HCT116 (cell line): ENCODE measurements around the gene FSIP1. TPM values are rescaled to one million over a fixed set of nuclear protein-coding genes. Genes with fewer than 3 reads are reported as not detected.

Experiments
- ATAC-seq: fragments of 200-7000 bp; cut with Tn5 transposase; 2 replicates; pipeline ENCODE4 v1.9.1; 2020; ENCODE audit warnings: mild to moderate bottlenecking, moderate library complexity
- BruUV-seq: library from RNA; stranded (reverse); fragments of 400-500 nt; replicated peaks from 2 replicates; lab custom pipeline; 2021; lab: Mats Ljungman, UMichigan
- CTCF ChIA-PET: fragments of 300-600 bp; sonication (Branson Sonifier 250); formaldehyde crosslinking; loops from one replicate; lab custom pipeline; 2021; ENCODE audit warnings: antibody characterized with exemption; lab: Charles Lee
- POLR2A ChIA-PET: fragments of 300-600, 350-600 bp; sonication (Branson Sonifier 250); formaldehyde crosslinking; loops from one replicate; lab custom pipeline; 2021; ENCODE audit warnings: antibody characterized with exemption; lab: Charles Lee
- RAD21 ChIA-PET, 2 experiments: fragments of 300-600 bp; sonication (Branson Sonifier 250); formaldehyde crosslinking; loops; one replicate each; lab custom pipeline; 2023; ENCODE audit warnings: low total read pairs in 2 of 2; ENCODE audit not compliant: uncharacterized antibody in 2 of 2, unreplicated experiment in 2 of 2, low non-redundant PET in 1 of 2; lab: Charles Lee
- DNase-seq: peaks from one replicate; pipeline ENCODE4 v3.0.0-alpha.2; 2010; ENCODE audit warnings: low read depth, low spot score
- H2AFZ ChIP-seq: fragments of 200-600 bp; shearing (Covaris generic), sonication (generic); 2 replicates; pipeline ENCODE4 v1.6.1; 2017; ENCODE audit warnings: low read depth, mixed run types, mixed read lengths, antibody characterized with exemption, low read length; ENCODE audit not compliant: poor library complexity, severe bottlenecking
- H3K27ac ChIP-seq: 2 replicates; pipeline ENCODE4 v1.5.1; 2012; ENCODE audit warnings: low read depth, low read length
- H3K27me3 ChIP-seq: fragments of 200-600 bp; sonication (generic); 2 replicates; pipeline ENCODE4 v1.6.1; 2016; ENCODE audit warnings: mixed run types, low read length, mixed read lengths; ENCODE audit not compliant: insufficient read depth
- H3K36me3 ChIP-seq, 2 experiments: fragments of 200-500 bp in 1 of 2; fragments of 200-600 bp in 1 of 2; sonication (Bioruptor generic) in 1 of 2; sonication (generic) in 1 of 2; 2 replicates each; pipeline versions ENCODE4 v1.5.1 to v1.6.1; 2014 to 2016; ENCODE audit warnings: low read length in 2 of 2, inconsistent platforms in 1 of 2, mixed read lengths in 1 of 2, mixed run types in 1 of 2; ENCODE audit not compliant: insufficient read depth in 2 of 2, control insufficient read depth in 1 of 2
- H3K4me1 ChIP-seq, 2 experiments: fragments of 200-600 bp in 1 of 2; sonication (generic) in 1 of 2; 2 replicates each; pipeline versions ENCODE4 v1.5.1 to v1.6.1; 2012 to 2017; ENCODE audit warnings: low read length in 2 of 2, inconsistent platforms in 1 of 2, mild to moderate bottlenecking in 1 of 2, mixed read lengths in 1 of 2, mixed run types in 1 of 2, moderate library complexity in 1 of 2; ENCODE audit not compliant: insufficient read depth in 2 of 2, control insufficient read depth in 1 of 2
- H3K4me2 ChIP-seq: fragments of 200-600 bp; sonication (generic); 2 replicates; pipeline ENCODE4 v1.6.1; 2017; ENCODE audit warnings: mixed run types, low read length, mixed read lengths
- H3K4me3 ChIP-seq, 2 experiments: fragments of 200-600 bp in 1 of 2; sonication (generic) in 1 of 2; replicated peaks in 1 of 2; 2 replicates each; pipeline ENCODE4 v1.5.1; 2011 to 2016; ENCODE audit warnings: low read length in 2 of 2, control low read depth in 1 of 2, low read depth in 1 of 2, mild to moderate bottlenecking in 1 of 2, mixed read lengths in 1 of 2, mixed run types in 1 of 2
- H3K79me2 ChIP-seq: fragments of 200-600 bp; sonication (generic); 2 replicates; pipeline ENCODE4 v1.6.1; 2017; ENCODE audit warnings: mild to moderate bottlenecking, mixed run types, low read length, moderate library complexity, mixed read lengths; ENCODE audit not compliant: insufficient read depth
- H3K9ac ChIP-seq: fragments of 200-600 bp; sonication (generic); 2 replicates; pipeline ENCODE4 v1.6.1; 2016; ENCODE audit warnings: low read length, mixed read lengths
- H3K9me2 ChIP-seq: fragments of 200-600 bp; sonication (generic), shearing (Covaris generic); 2 replicates; pipeline ENCODE4 v1.6.1; 2017; ENCODE audit warnings: mixed run types, mild to moderate bottlenecking, moderate library complexity; ENCODE audit not compliant: insufficient read depth
- H3K9me3 ChIP-seq, 2 experiments: fragments of 200-500 bp in 1 of 2; fragments of 200-600 bp in 1 of 2; sonication (Bioruptor generic) in 1 of 2; sonication (generic) in 1 of 2; 2 replicates each; pipeline ENCODE4 v1.6.1; 2014 to 2017; ENCODE audit warnings: low read length in 2 of 2, mixed read lengths in 2 of 2, inconsistent platforms in 1 of 2, low read depth in 1 of 2, mild to moderate bottlenecking in 1 of 2, mixed run types in 1 of 2, moderate library complexity in 1 of 2; ENCODE audit not compliant: control insufficient read depth in 1 of 2, insufficient read depth in 1 of 2
- H4K20me1 ChIP-seq: fragments of 200-600 bp; sonication (generic), shearing (Covaris generic); 2 replicates; pipeline ENCODE4 v1.6.1; 2017; ENCODE audit warnings: mixed run types, mild to moderate bottlenecking, moderate library complexity; ENCODE audit not compliant: insufficient read depth
- CBX3 ChIP-seq: IDR thresholded peaks from 2 replicates; pipeline ENCODE4 v1.6.1; 2012; ENCODE audit warnings: low read depth
- CEBPB ChIP-seq: IDR thresholded peaks from 2 replicates; pipeline ENCODE4 v1.6.1; 2012; ENCODE audit warnings: low read depth
- EGR1 ChIP-seq: IDR thresholded peaks from 2 replicates; pipeline ENCODE4 v1.6.1; 2012; ENCODE audit warnings: low read depth
- EZH2 ChIP-seq: fragments of 200-600 bp; sonication (generic); IDR thresholded peaks from 2 replicates; pipeline ENCODE4 v1.6.1; 2017; ENCODE audit warnings: antibody characterized with exemption, mixed run types
- FOSL1 ChIP-seq: IDR thresholded peaks from 2 replicates; pipeline ENCODE4 v1.6.1; 2012; ENCODE audit warnings: low read depth
- JUND ChIP-seq: IDR thresholded peaks from 2 replicates; pipeline ENCODE4 v1.6.1; 2012
- MAX ChIP-seq: IDR thresholded peaks from 2 replicates; pipeline ENCODE4 v1.6.1; 2012
- POLR2A ChIP-seq: IDR thresholded peaks from 2 replicates; pipeline ENCODE4 v1.7.0; 2011; ENCODE audit warnings: borderline replicate concordance; ENCODE audit not compliant: insufficient read depth, insufficient read length; ENCODE audit errors: extremely low read depth
- POLR2AphosphoS5 ChIP-seq: IDR thresholded peaks from 2 replicates; pipeline ENCODE4 v1.6.1; 2011; ENCODE audit warnings: mild to moderate bottlenecking, low read depth, low read length, moderate library complexity
- RAD21 ChIP-seq: IDR thresholded peaks from 2 replicates; pipeline ENCODE4 v1.6.1; 2012; ENCODE audit warnings: low read depth, mild to moderate bottlenecking
- REST ChIP-seq: IDR thresholded peaks from 2 replicates; pipeline ENCODE4 v1.6.1; 2012; ENCODE audit warnings: low read depth
- SIN3A ChIP-seq: IDR thresholded peaks from 2 replicates; pipeline ENCODE4 v1.6.1; 2012; ENCODE audit warnings: low read depth
- SP1 ChIP-seq: IDR thresholded peaks from 2 replicates; pipeline ENCODE4 v1.6.1; 2012; ENCODE audit warnings: low read depth
- TCF7L2 ChIP-seq: IDR thresholded peaks from 2 replicates; pipeline ENCODE4 v1.7.0; 2011; ENCODE audit warnings: borderline replicate concordance, inconsistent platforms; ENCODE audit not compliant: insufficient read depth, insufficient read length; ENCODE audit errors: extremely low read depth
- YY1 ChIP-seq: IDR thresholded peaks from 2 replicates; pipeline ENCODE4 v1.6.1; 2011; ENCODE audit warnings: low read length, low read depth, moderate library complexity, mild to moderate bottlenecking; ENCODE audit not compliant: insufficient replicate concordance; ENCODE audit errors: extremely low read depth
- ZBTB33 ChIP-seq: IDR thresholded peaks from 2 replicates; pipeline ENCODE4 v1.6.1; 2011; ENCODE audit warnings: mild to moderate bottlenecking, low read length, moderate library complexity; ENCODE audit not compliant: insufficient replicate concordance; ENCODE audit errors: extremely low read depth
- ZFX ChIP-seq: fragments of 450-650 bp; IDR thresholded peaks from 2 replicates; pipeline ENCODE4 v1.6.1; 2017
- ZNF274 ChIP-seq: fragments of 200-500 bp; sonication (Bioruptor generic); IDR thresholded peaks from 2 replicates; pipeline ENCODE4 v1.6.1; 2014; ENCODE audit warnings: mild to moderate bottlenecking, low read depth, low read length, inconsistent platforms
- intact Hi-C: fragments of 100-400 bp; cut with micrococcal nuclease; formaldehyde crosslinking; loops from 2 replicates; pipeline ENCODE4 v1.10.0; 2022
- total RNA-seq: library from RNA; stranded (reverse); gene quantifications from one replicate; pipeline ENCODE4 v1.2.1, GENCODE V29; 2021; ENCODE audit not compliant: unreplicated experiment
- TF ChIP-seq, protein P1 (sequence below): IDR thresholded peaks from 2 replicates; pipeline ENCODE4 v1.6.1; 2012
- TF ChIP-seq, protein P2 (sequence below), 3 experiments: fragments of 200-600 bp in 1 of 3; sonication (generic) in 1 of 3; IDR thresholded peaks in 2 of 3; conservative IDR thresholded peaks in 1 of 3; 2 replicates each; pipeline ENCODE4 v1.5.1; 2012 to 2017; ENCODE audit warnings: low read depth in 2 of 3, low read length in 2 of 3, antibody characterized with exemption in 1 of 3, borderline replicate concordance in 1 of 3, control low read depth in 1 of 3, mild to moderate bottlenecking in 1 of 3, mixed read lengths in 1 of 3, mixed run types in 1 of 3, moderate library complexity in 1 of 3; ENCODE audit not compliant: insufficient read depth in 1 of 3

FSIP1 gene
- total RNA-seq, 1 experiment from 2014 or later, result 0.42 TPM

GRCh38 chr15:39720081-39720480 is 62.6 kb downstream of the FSIP1 start:
- Histone ChIP-seq H3K27ac (no peak overlapping the region), H2AFZ (no peak overlapping the region), H3K9me2 (no peaks in the 10 kb centered on the region), H3K36me3 (no peaks in the 10 kb centered on the region), H4K20me1 (no peaks in the 10 kb centered on the region), H3K4me2 (no peak overlapping the region), H3K9me3 (no peaks in the 10 kb centered on the region), H3K4me3 (no peak overlapping the region), H3K27me3 (no peaks in the 10 kb centered on the region), H3K9ac (no peak overlapping the region), H3K4me1 (no peaks in the 10 kb centered on the region), H3K79me2 (no peaks in the 10 kb centered on the region)
- no peak for TF ChIP-seq ZBTB33
- no peak for TF ChIP-seq CEBPB
- TF ChIP-seq REST, result no peak
- no peak for TF ChIP-seq RAD21
- TF ChIP-seq CBX3, result no peak
- TF ChIP-seq ZFX, result no peak
- TF ChIP-seq JUND, result no peak
- TF ChIP-seq SP1, result no peak
- TF ChIP-seq EZH2, result no peak
- no peak for TF ChIP-seq YY1
- TF ChIP-seq, protein P1, sequence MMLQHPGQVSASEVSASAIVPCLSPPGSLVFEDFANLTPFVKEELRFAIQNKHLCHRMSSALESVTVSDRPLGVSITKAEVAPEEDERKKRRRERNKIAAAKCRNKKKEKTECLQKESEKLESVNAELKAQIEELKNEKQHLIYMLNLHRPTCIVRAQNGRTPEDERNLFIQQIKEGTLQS, result no peak
- TF ChIP-seq, protein P2, sequence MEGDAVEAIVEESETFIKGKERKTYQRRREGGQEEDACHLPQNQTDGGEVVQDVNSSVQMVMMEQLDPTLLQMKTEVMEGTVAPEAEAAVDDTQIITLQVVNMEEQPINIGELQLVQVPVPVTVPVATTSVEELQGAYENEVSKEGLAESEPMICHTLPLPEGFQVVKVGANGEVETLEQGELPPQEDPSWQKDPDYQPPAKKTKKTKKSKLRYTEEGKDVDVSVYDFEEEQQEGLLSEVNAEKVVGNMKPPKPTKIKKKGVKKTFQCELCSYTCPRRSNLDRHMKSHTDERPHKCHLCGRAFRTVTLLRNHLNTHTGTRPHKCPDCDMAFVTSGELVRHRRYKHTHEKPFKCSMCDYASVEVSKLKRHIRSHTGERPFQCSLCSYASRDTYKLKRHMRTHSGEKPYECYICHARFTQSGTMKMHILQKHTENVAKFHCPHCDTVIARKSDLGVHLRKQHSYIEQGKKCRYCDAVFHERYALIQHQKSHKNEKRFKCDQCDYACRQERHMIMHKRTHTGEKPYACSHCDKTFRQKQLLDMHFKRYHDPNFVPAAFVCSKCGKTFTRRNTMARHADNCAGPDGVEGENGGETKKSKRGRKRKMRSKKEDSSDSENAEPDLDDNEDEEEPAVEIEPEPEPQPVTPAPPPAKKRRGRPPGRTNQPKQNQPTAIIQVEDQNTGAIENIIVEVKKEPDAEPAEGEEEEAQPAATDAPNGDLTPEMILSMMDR (IDR thresholded peaks at IDR 0.05 in 2 of 3, conservative IDR thresholded peaks at IDR 0.05 in 1 of 3; ENCODE audit: borderline replicate concordance in 1 of 3, insufficient read depth in 1 of 3, low read depth in 2 of 3, low read length in 2 of 3), result no peak
- TF ChIP-seq SIN3A, result no peak
- TF ChIP-seq ZNF274, result no peak
- no peak for TF ChIP-seq MAX
- no peak for TF ChIP-seq POLR2A
- no peak for TF ChIP-seq EGR1
- no peak for TF ChIP-seq TCF7L2
- TF ChIP-seq POLR2AphosphoS5, result no peak
- TF ChIP-seq FOSL1, result no peak
- ChIA-PET CTCF (interaction anchor here (0.8 to 1.2 kb wide), 2 partner anchors 37 to 38 kb away, joined by 3 to 6 read pairs; no protein-coding TSS in a partner anchor), RAD21 (no interaction called here), POLR2A (no interaction called here)
- intact Hi-C loops, result no loop called here
- BruUV-seq, result no TSS peak
- ATAC-seq (no peak), DNase-seq (no peak)
